Measurements from ENCODE around the gene BUD13.

The BUD13 gene

DNA sequence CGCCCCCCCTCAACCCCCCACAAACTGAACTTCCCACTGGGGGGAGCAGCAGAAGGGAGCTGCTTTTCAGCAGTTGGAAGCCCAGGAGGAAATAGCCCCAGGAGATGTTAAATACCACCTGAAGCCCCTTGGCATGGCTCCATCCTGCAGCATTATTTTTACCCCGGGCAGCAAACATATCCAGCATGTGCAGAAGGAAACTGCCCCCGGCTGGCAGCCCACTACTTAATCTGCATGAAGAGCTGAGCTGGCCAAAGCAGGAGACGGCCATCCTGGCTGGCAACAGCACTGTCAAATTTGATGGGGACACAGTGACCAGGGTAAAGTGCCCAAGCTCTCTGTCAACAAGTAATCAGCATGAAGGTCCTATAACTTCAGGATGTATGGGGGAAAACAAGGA is 32.0 kb downstream of the BUD13 start:
- intact Hi-C loops (cut with DNase I; ENCODE audit: low total_unique reads), result no loop called here

GRCh38 chr11:116738975-116739374 is 33.8 kb downstream of the BUD13 start:
- Histone ChIP-seq H3K36me3 (peaks cover 0 to 6% (median 0%) of the 10 kb centered on the region in 3 donors), H3K4me1 (peaks cover 0 to 12% (median 2%) of the 10 kb centered on the region in 4 donors), H3K27me3 (no peaks in the 10 kb centered on the region), H3K27ac (no peak overlapping the region), H3K4me3 (no peak overlapping the region), H3K9me3 (no peaks in the 10 kb centered on the region)
- DNase-seq, result no peak
- TF ChIP-seq CTCF (IDR thresholded peaks at IDR 0.05), result no peak
- intact Hi-C loops (cut with DNase I; ENCODE audit: low total_unique reads), result no loop called here

More for the DNA sequence above, 32.0 kb downstream of the BUD13 start:
- no peak for DNase-seq
- no peaks in the 10 kb centered on the region for H3K27me3 ChIP-seq
- no peak overlapping the region for H3K27ac ChIP-seq
- no peak for TF ChIP-seq CTCF (IDR thresholded peaks at IDR 0.05)
- no peak overlapping the region for H3K4me3 ChIP-seq
- no peaks in the 10 kb centered on the region for H3K9me3 ChIP-seq
- H3K36me3 ChIP-seq, result peaks cover 1 to 12% (median 6%) of the 10 kb centered on the region in 3 donors
- peaks cover 0 to 12% (median 2%) of the 10 kb centered on the region in 4 donors for H3K4me1 ChIP-seq

- no peak overlapping the region for H3K4me3 ChIP-seq
- H3K27ac ChIP-seq, result no peak overlapping the region
- H3K4me1 ChIP-seq, result no peaks in the 10 kb centered on the region
- intact Hi-C loops (cut with DNase I; ENCODE audit: low total_unique reads), result no loop called here
- no peak for TF ChIP-seq CTCF (IDR thresholded peaks at IDR 0.05)
- peaks cover 0 to 6% (median 0%) of the 10 kb centered on the region in 3 donors for H3K36me3 ChIP-seq
- DNase-seq, result no peak
- H3K27me3 ChIP-seq, result peaks cover 0 to 8% of the 10 kb centered on the region in 2 donors
- H3K9me3 ChIP-seq, result no peaks in the 10 kb centered on the region
Observed at GRCh38 chr11:116736763-116737162, 36.0 kb downstream of the BUD13 start.

GRCh38 chr11:116733969-116734508 is 38.7 kb downstream of the BUD13 start:
- H3K36me3 ChIP-seq, result peaks cover 0 to 6% (median 0%) of the 10 kb centered on the region in 3 donors
- no peak overlapping the region for H3K27ac ChIP-seq
- H3K27me3 ChIP-seq, result peaks cover 0 to 33% of the 10 kb centered on the region in 2 donors
- TF ChIP-seq CTCF (IDR thresholded peaks at IDR 0.05), result no peak
- no peaks in the 10 kb centered on the region for H3K4me1 ChIP-seq
- intact Hi-C loops (cut with DNase I; ENCODE audit: low total_unique reads), result no loop called here
- H3K9me3 ChIP-seq, result no peaks in the 10 kb centered on the region
- DNase-seq, result peak in 1 of 2 donors; percentile 10
- H3K4me3 ChIP-seq, result no peak overlapping the region

DNA sequence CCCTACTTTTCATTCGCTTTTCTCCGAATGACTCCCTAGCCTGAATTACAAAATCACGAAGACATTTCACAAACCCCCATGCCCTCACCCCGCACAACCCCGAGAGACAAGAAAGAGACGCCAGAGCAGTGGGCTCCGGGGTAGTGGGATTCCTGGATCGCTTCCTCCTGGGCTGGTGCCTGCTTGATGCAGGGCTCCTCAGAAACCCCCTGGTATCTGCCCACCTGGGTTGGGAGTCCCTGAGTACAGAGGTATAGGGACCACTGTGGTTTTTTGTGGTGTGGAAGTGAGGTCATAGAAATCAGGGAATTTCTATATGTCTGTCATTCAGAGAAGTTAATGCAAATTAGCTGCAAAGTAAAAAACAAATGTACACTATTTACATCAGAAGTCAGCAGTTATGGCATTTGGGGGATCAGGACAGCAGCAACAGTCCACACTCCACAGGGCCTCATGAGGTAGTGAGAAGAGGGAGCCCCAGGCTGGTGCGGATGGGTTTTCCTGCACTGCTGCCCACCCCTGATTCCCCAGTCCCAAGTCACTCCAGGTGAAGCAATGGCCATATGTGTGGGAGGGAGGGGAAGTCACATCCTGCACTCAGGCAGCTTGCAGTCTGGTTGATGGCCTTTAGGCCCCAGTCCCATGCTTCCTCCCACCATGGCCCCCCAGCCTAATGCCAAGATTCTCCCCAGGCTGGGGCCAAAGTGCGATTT is 39.6 kb downstream of the BUD13 start:
- intact Hi-C loops (cut with DNase I; ENCODE audit: low total_unique reads), result no loop called here
- Histone ChIP-seq H3K36me3 (no peaks in the 10 kb centered on the region), H3K4me1 (no peaks in the 10 kb centered on the region), H3K27ac (no peak overlapping the region), H3K9me3 (no peaks in the 10 kb centered on the region), H3K27me3 (peaks cover 0 to 33% of the 10 kb centered on the region in 2 donors), H3K4me3 (no peak overlapping the region)
- DNase-seq, result peak in 1 of 2 donors; percentile 29
- TF ChIP-seq CTCF (IDR thresholded peaks at IDR 0.05), result no peak
